HG03025 (cell line): Measurements from ENCODE around the gene CCDC171.
"Not testable (repeated sequence)": the region's sequence is repeated elsewhere in the genome, so short reads cannot be mapped to it uniquely, and the experiment has no call there.

Source experiments
- ATAC-seq: cut with Tn5 transposase; IDR thresholded peaks from one replicate; pipeline ENCODE4 v1.9.1; 2021; ENCODE audit warnings: mild to moderate bottlenecking, moderate library complexity; ENCODE audit not compliant: unreplicated experiment, low FRiP score

Gene CCDC171

GRCh38 chr9:15670246-15670645 is 117.4 kb downstream of the CCDC171 start:
- ATAC-seq, result no peak

GRCh38 chr9:15670894-15671293 is 118.1 kb downstream of the CCDC171 start:
- no peak for ATAC-seq

GRCh38 chr9:15693701-15694100 is 140.9 kb downstream of the CCDC171 start:
- ATAC-seq, result no peak

GRCh38 chr9:15696979-15697378 is 144.1 kb downstream of the CCDC171 start:
- ATAC-seq, result no peak

- ATAC-seq, result no peak
Measured at GRCh38 chr9:15697446-15697851, 144.6 kb downstream of the CCDC171 start.

- not testable (repeated sequence) for ATAC-seq
Measured at GRCh38 chr9:15699876-15700559, 147.2 kb downstream of the CCDC171 start.

GRCh38 chr9:15707000-15707399 is 154.2 kb downstream of the CCDC171 start:
- no peak for ATAC-seq

GRCh38 chr9:15711531-15711930 is 158.7 kb downstream of the CCDC171 start:
- no peak for ATAC-seq

GRCh38 chr9:15711931-15712330 is 159.1 kb downstream of the CCDC171 start:
- no peak for ATAC-seq

GRCh38 chr9:15714746-15715145 is 161.9 kb downstream of the CCDC171 start:
- ATAC-seq, result no peak

GRCh38 chr9:15717290-15717967 is 164.6 kb downstream of the CCDC171 start:
- ATAC-seq, result no peak

GRCh38 chr9:15718423-15718822 is 165.6 kb downstream of the CCDC171 start:
- no peak for ATAC-seq

- no peak for ATAC-seq
Measured at GRCh38 chr9:15720861-15721260, 168.0 kb downstream of the CCDC171 start.

GRCh38 chr9:15722888-15723287 is 170.0 kb downstream of the CCDC171 start:
- no peak for ATAC-seq

GRCh38 chr9:15724016-15724415 is 171.2 kb downstream of the CCDC171 start:
- ATAC-seq, result no peak

- no peak for ATAC-seq
Measured at GRCh38 chr9:15724612-15725011, 171.8 kb downstream of the CCDC171 start.

- no peak for ATAC-seq
Measured at GRCh38 chr9:15725953-15726352, 173.1 kb downstream of the CCDC171 start.

- ATAC-seq, result no peak
Measured at GRCh38 chr9:15729507-15729906, 176.7 kb downstream of the CCDC171 start.

GRCh38 chr9:15735083-15735857 is 182.4 kb downstream of the CCDC171 start:
- no peak for ATAC-seq

GRCh38 chr9:15736569-15736968 is 183.7 kb downstream of the CCDC171 start:
- no peak for ATAC-seq

- no peak for ATAC-seq
Measured at GRCh38 chr9:15738011-15738410, 185.2 kb downstream of the CCDC171 start.
